GM23248 (cell line): ENCODE measurements around the gene ASB10.

Source experiments
- EZH2 ChIP-seq: fragments of 200-600 bp; sonication (generic); IDR thresholded peaks from 2 replicates; pipeline ENCODE4 v1.6.1; 2018; ENCODE audit warnings: antibody characterized with exemption, mild to moderate bottlenecking; ENCODE audit not compliant: insufficient read depth, poor library complexity, severe bottlenecking
- EZH2phosphoT487 ChIP-seq: fragments of 200-600 bp; sonication (generic); IDR thresholded peaks from 2 replicates; pipeline ENCODE4 v1.6.1; 2018; ENCODE audit warnings: antibody characterized with exemption, moderate library complexity, mild to moderate bottlenecking, low read depth; ENCODE audit not compliant: insufficient read depth

DNA sequence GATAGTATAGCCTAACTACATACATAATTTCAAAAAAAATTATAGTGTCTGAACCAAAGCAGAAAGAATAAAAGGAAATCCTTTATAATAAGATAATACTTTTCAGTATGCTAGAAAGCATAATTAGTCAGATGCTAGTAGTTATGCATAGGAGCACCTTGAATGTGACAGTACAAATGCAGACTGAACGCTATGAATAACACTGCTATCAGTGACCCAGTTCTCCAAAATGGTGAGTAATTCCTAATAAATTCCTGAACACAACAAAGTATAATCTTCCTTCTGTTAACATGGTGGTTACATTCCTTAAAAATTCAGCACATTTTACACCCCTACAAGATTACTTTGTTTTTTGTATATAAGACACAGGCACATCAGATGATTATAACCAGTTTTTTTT lies 44.0 kb upstream of the ASB10 start:
- TF ChIP-seq EZH2phosphoT487 (no peak), EZH2 (no peak)
